ENCODE results near the gene RPS25.

GRCh38 chr11:119055901-119056300, 37.8 kb upstream of the RPS25 start:
- TF ChIP-seq TEAD4 (IDR thresholded peaks at IDR 0.05; ENCODE audit: borderline replicate concordance, insufficient read depth) (no peak), CTCF (IDR thresholded peaks at IDR 0.05) (peak; percentile 46)

All from SK-N-SH (cell line).